ENCODE results near the gene PPM1D.

- TF ChIP-seq CTCF (IDR thresholded peaks at IDR 0.05), result no peak
- TF ChIP-seq POLR2A (IDR thresholded peaks at IDR 0.05), result no peak
These were observed 59.2 kb downstream of the PPM1D start for GRCh38 chr17:60659156-60659555.
